SK-N-SH (cell line): Measurements from ENCODE around the gene RPS27L. TPM values are rescaled to one million over a fixed set of nuclear protein-coding genes. Genes with fewer than 3 reads are reported as not detected.

Source experiments
- CTCF ChIA-PET: fragments of 300-600, 350-600 bp; formaldehyde crosslinking; extraction: SDS; loops from one replicate; lab custom pipeline; 2021; lab: Yijun Ruan, JAX
- POLR2A ChIA-PET: fragments of 350-600 bp; sonication (Branson Sonifier 250); formaldehyde crosslinking; extraction: SDS; loops from one replicate; lab custom pipeline; 2020; ENCODE audit warnings: antibody characterized with exemption, inconsistent platforms; lab: Yijun Ruan, JAX
- DNase-seq: peaks from one replicate; pipeline ENCODE4 v3.0.0; 2012
- H2AFZ ChIP-seq: fragments of 200-600 bp; sonication (generic); 2 replicates; pipeline ENCODE4 v1.8.1; 2016; ENCODE audit warnings: antibody characterized with exemption, mild to moderate bottlenecking, low read depth
- H3F3A ChIP-seq: fragments of 200-600 bp; sonication (generic); replicated peaks from 2 replicates; pipeline ENCODE3; 2016; ENCODE audit warnings: antibody characterized with exemption, mild to moderate bottlenecking; ENCODE audit not compliant: insufficient read depth
- H3K27ac ChIP-seq, 2 experiments: fragments of 200-500 bp in 1 of 2; fragments of 200-600 bp in 1 of 2; sonication (Bioruptor generic) in 1 of 2; sonication (generic), shearing (Covaris generic) in 1 of 2; 2 replicates each; pipeline versions ENCODE4 v1.5.1 to v1.6.1; 2014 to 2016; ENCODE audit warnings: low read depth in 2 of 2, inconsistent platforms in 1 of 2, low read length in 1 of 2, mild to moderate bottlenecking in 1 of 2, mixed read lengths in 1 of 2
- H3K27me3 ChIP-seq: fragments of 200-600 bp; sonication (generic), shearing (Covaris generic); 2 replicates; pipeline ENCODE4 v1.6.1; 2016; ENCODE audit warnings: mixed run types; ENCODE audit not compliant: insufficient read depth
- H3K36me3 ChIP-seq, 2 experiments: fragments of 200-500 bp in 1 of 2; fragments of 200-600 bp in 1 of 2; sonication (Bioruptor generic) in 1 of 2; sonication (generic) in 1 of 2; replicated peaks in 1 of 2; 2 replicates each; pipeline versions ENCODE3 to v1.5.1; 2014 to 2016; ENCODE audit warnings: low read length in 1 of 2, mild to moderate bottlenecking in 1 of 2; ENCODE audit not compliant: insufficient read depth in 2 of 2, control insufficient read depth in 1 of 2
- H3K4me1 ChIP-seq, 2 experiments: fragments of 200-500 bp in 1 of 2; fragments of 200-600 bp in 1 of 2; sonication (Bioruptor generic) in 1 of 2; sonication (generic), shearing (Covaris generic) in 1 of 2; 2 replicates each; pipeline versions ENCODE4 v1.5.1 to v1.6.1; 2014 to 2016; ENCODE audit warnings: low read depth in 1 of 2, low read length in 1 of 2, mixed run types in 1 of 2; ENCODE audit not compliant: insufficient read depth in 2 of 2, control insufficient read depth in 1 of 2
- H3K4me2 ChIP-seq: fragments of 200-600 bp; sonication (generic), shearing (Covaris generic); 2 replicates; pipeline ENCODE4 v1.6.1; 2017; ENCODE audit warnings: mixed run types
- H3K4me3 ChIP-seq, 2 experiments: fragments of 200-500 bp in 1 of 2; fragments of 200-600 bp in 1 of 2; sonication (Bioruptor generic) in 1 of 2; sonication (generic), shearing (Covaris generic) in 1 of 2; 2 replicates each; pipeline versions ENCODE4 v1.5.1 to v1.8.1; 2014 to 2016; ENCODE audit warnings: low read depth in 2 of 2, inconsistent platforms in 1 of 2, low read length in 1 of 2, mild to moderate bottlenecking in 1 of 2, mixed read lengths in 1 of 2, moderate library complexity in 1 of 2
- H3K79me2 ChIP-seq: fragments of 200-600 bp; sonication (generic); 2 replicates; pipeline ENCODE4 v1.8.1; 2017; ENCODE audit warnings: mild to moderate bottlenecking; ENCODE audit not compliant: insufficient read depth
- H3K9ac ChIP-seq: fragments of 200-600 bp; sonication (generic); 2 replicates; pipeline ENCODE4 v1.6.1; 2017; ENCODE audit warnings: mixed run types
- H3K9me2 ChIP-seq: fragments of 200-600 bp; sonication (generic); 2 replicates; pipeline ENCODE4 v1.6.1; 2017; ENCODE audit warnings: mixed run types
- H3K9me3 ChIP-seq: fragments of 200-600 bp; sonication (generic); 2 replicates; pipeline ENCODE4 v1.6.1; 2017; ENCODE audit warnings: mixed run types, mild to moderate bottlenecking, moderate library complexity
- H4K20me1 ChIP-seq: fragments of 200-600 bp; sonication (generic); 2 replicates; pipeline ENCODE4 v1.6.1; 2017; ENCODE audit warnings: mild to moderate bottlenecking, mixed run types; ENCODE audit not compliant: insufficient read depth
- CHD2 ChIP-seq: fragments of 150-350 bp; IDR thresholded peaks from 2 replicates; pipeline ENCODE4 v1.6.1; 2018; ENCODE audit warnings: low read length; ENCODE audit not compliant: partially characterized antibody
- ELF1 ChIP-seq: IDR thresholded peaks from 2 replicates; pipeline ENCODE4 v1.4.0; 2012
- EZH2phosphoT487 ChIP-seq: fragments of 200-600 bp; sonication (generic); IDR thresholded peaks from 2 replicates; pipeline ENCODE4 v1.6.1; 2017; ENCODE audit warnings: low read depth, mixed run types, mild to moderate bottlenecking, antibody characterized with exemption, moderate library complexity, borderline replicate concordance
- FOXM1 ChIP-seq: IDR thresholded peaks from 2 replicates; pipeline ENCODE4 v1.4.0; 2012; ENCODE audit warnings: low read depth, mild to moderate bottlenecking
- GABPA ChIP-seq: IDR thresholded peaks from 2 replicates; pipeline ENCODE4 v1.4.0; 2012; ENCODE audit warnings: low read depth, mild to moderate bottlenecking
- IRF3 ChIP-seq: fragments of 150-350 bp; IDR thresholded peaks from 2 replicates; pipeline ENCODE4 v1.6.1; 2016; ENCODE audit warnings: mild to moderate bottlenecking, low read depth, low read length
- MAX ChIP-seq: IDR thresholded peaks from 2 replicates; pipeline ENCODE4 v1.4.0; 2012; ENCODE audit warnings: low read depth
- NRF1 ChIP-seq: IDR thresholded peaks from 2 replicates; pipeline ENCODE4 v1.6.1; 2012; ENCODE audit warnings: low read depth, mild to moderate bottlenecking, low read length
- POLR2AphosphoS5 ChIP-seq: IDR thresholded peaks from 2 replicates; pipeline ENCODE4 v1.6.1; 2012; ENCODE audit warnings: low read depth, low read length
- RAD21 ChIP-seq: IDR thresholded peaks from 2 replicates; pipeline ENCODE4 v1.6.1; 2012; ENCODE audit warnings: mild to moderate bottlenecking, low read length
- SMC3 ChIP-seq: IDR thresholded peaks from 2 replicates; pipeline ENCODE4 v1.6.1; 2012; ENCODE audit warnings: low read depth, low read length, improper control_type of control experiment
- TCF12 ChIP-seq: IDR thresholded peaks from 2 replicates; pipeline ENCODE4 v1.4.0; 2012
- YY1 ChIP-seq: IDR thresholded peaks from 2 replicates; pipeline ENCODE4 v1.4.0; 2012; ENCODE audit warnings: low read depth, mild to moderate bottlenecking
- WGBS: methylation state at CpG from one replicate; pipeline ENCODE4 v1.1.6; 2017; ENCODE audit warnings: low lambda C conversion rate; 5-methylcytosine and 5-hydroxymethylcytosine counted together
- polyA plus RNA-seq, 3 experiments: library from polyadenylated mRNA; depleted of rRNA; stranded (reverse); fragments of >200 nt; gene quantifications; 2 replicates each; pipeline ENCODE4 v1.2.3, GENCODE V29; 2012
- TF ChIP-seq, protein P1 (sequence below): IDR thresholded peaks from 2 replicates; pipeline ENCODE4 v1.4.0; 2012; ENCODE audit warnings: low read depth, borderline replicate concordance

Gene RPS27L
- polyA plus RNA-seq, 1 of the 3 experiments (the other 2 are of a cell fraction) = 319 TPM

GRCh38 chr15:63188926-63189871 is 31.9 kb upstream of the RPS27L start, which contains the start of gene RAB8B:
Gene RAB8B, plus strand, starts transcription at chr15:63189606. Its CDS starts 19 bp downstream, at chr15:63189625.
- Histone ChIP-seq H3K36me3 (no peaks in the 10 kb centered on the region), H3K9me3 (no peaks in the 10 kb centered on the region), H3K4me2 (peak within 1 kb of the TSS; percentile 93), H3K27me3 (no peaks in the 10 kb centered on the region), H3K4me3 (peak within 1 kb of the TSS; percentile 52 to 84), H3K79me2 (peaks cover 43% of the 10 kb centered on the region), H3K9me2 (no peaks in the 10 kb centered on the region), H2AFZ (peak within 1 kb of the TSS; percentile 96), H3K4me1 (peaks cover 5 to 17% of the 10 kb centered on the region in 2 experiments; a peak in 3 of 4 replicates), H4K20me1 (no peaks in the 10 kb centered on the region), H3K27ac (peak within 1 kb of the TSS; percentile 61 to 75), H3K9ac (peak within 1 kb of the TSS; percentile 91), H3F3A (peaks cover 8% of the 10 kb centered on the region)
- ChIA-PET CTCF (interaction anchor here (0.6 to 0.7 kb wide), 2 partner anchors 105 to 199 kb away, joined by 3 read pairs; no protein-coding TSS in a partner anchor), POLR2A (interaction anchor here (1.0 to 1.6 kb wide), 3 partner anchors 9 to 87 kb away, joined by 3 to 7 read pairs (median 5); partner anchors contain the start of gene RPS27L)
- DNase-seq = peak; percentile 98
- TF ChIP-seq IRF3 (peak; percentile 20; the same call in 1 of the 2 replicates), TCF12 (no peak), FOXM1 (no peak), YY1 (0 out of 2 replicates have a peak, but pooled peaks have one; percentile 14), CHD2 (peak; percentile 71), MAX (peak; percentile 66), SMC3 (0 out of 2 replicates have a peak, but pooled peaks have one; percentile 7), ELF1 (peak; percentile 22; the same call in 1 of the 2 replicates), GABPA (peak; percentile 32; the same call in 1 of the 2 replicates), POLR2AphosphoS5 (peak; percentile 74), RAD21 (peak; percentile 17; the same call in 1 of the 2 replicates), EZH2phosphoT487 (no peak), NRF1 (peak; percentile 46)
- TF ChIP-seq, protein P1, sequence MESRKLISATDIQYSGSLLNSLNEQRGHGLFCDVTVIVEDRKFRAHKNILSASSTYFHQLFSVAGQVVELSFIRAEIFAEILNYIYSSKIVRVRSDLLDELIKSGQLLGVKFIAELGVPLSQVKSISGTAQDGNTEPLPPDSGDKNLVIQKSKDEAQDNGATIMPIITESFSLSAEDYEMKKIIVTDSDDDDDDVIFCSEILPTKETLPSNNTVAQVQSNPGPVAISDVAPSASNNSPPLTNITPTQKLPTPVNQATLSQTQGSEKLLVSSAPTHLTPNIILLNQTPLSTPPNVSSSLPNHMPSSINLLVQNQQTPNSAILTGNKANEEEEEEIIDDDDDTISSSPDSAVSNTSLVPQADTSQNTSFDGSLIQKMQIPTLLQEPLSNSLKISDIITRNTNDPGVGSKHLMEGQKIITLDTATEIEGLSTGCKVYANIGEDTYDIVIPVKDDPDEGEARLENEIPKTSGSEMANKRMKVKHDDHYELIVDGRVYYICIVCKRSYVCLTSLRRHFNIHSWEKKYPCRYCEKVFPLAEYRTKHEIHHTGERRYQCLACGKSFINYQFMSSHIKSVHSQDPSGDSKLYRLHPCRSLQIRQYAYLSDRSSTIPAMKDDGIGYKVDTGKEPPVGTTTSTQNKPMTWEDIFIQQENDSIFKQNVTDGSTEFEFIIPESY = peak; percentile 3; the same call in 1 of the 2 replicates
- 2% methylated on average over 44 of the region's 77 CpGs for WGBS
